Upper lobe of left lung (tissue), 4 donors: ENCODE measurements around the gene DCUN1D1.

Source experiments
- CTCF ChIP-seq, 6 experiments: fragments of 450-650 bp in 4 of 6; fragments of 200-600 bp in 2 of 6; sonication (generic) in 2 of 6; IDR thresholded peaks; one replicate each; pipeline ENCODE4 v1.5.1; 2016 to 2019; ENCODE audit warnings: antibody characterized with exemption in 6 of 6
- EP300 ChIP-seq, 4 donors: sonication (generic); formaldehyde crosslinking; IDR thresholded peaks; one replicate each; pipeline ENCODE4 v1.5.1; 2017; ENCODE audit warnings: antibody characterized with exemption in 4 of 4, control low read depth in 2 of 4
- POLR2A ChIP-seq, 4 donors: fragments of 450-650 bp; IDR thresholded peaks; one replicate each; pipeline ENCODE4 v1.5.1; 2016 to 2017; ENCODE audit warnings: antibody characterized with exemption in 4 of 4, mild to moderate bottlenecking in 2 of 4
- POLR2AphosphoS5 ChIP-seq, 2 donors: sonication (generic); formaldehyde crosslinking; IDR thresholded peaks; one replicate each; pipeline ENCODE4 v1.5.1; 2017; ENCODE audit warnings: antibody characterized with exemption in 2 of 2

DNA sequence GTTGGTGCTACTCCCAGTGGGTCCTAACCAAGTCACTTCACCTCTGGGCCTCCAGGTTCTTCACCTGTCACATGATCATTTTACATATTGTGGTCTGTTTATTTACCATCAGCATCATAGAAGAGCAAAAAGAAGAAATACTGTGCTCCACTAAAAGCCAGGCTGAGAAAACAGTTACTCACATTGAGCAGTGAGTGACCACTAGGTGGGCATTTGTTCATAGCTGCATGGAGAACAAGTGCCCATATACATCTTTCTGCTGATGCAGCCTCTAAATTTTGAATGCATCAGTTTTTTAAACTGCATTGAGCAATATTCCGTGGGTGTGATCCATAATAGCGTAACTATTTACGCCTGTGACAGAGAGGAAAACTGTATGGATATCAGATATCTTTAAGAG lies 76.2 kb downstream of the DCUN1D1 start:
- no peak for TF ChIP-seq CTCF (IDR thresholded peaks at IDR 0.05)
- TF ChIP-seq POLR2A (IDR thresholded peaks at IDR 0.05), result no peak
- TF ChIP-seq EP300 (IDR thresholded peaks at IDR 0.05), result no peak
- no peak for TF ChIP-seq POLR2AphosphoS5 (IDR thresholded peaks at IDR 0.05)
